ENCODE results near the gene LMO2.
"Not testable (repeated sequence)": the region's sequence is repeated elsewhere in the genome, so short reads cannot be mapped to it uniquely, and the experiment has no call there.

The LMO2 gene

GRCh38 chr11:33891714-33892327 lies at the start of gene LMO2:
Gene LMO2 (minus strand): TSS chr11:33892076. CDS start chr11:33869716, 22,360 bp downstream.
- Mint-ChIP-seq H3K36me3 (no peaks in the 10 kb centered on the region), H3K9me3 (no peaks in the 10 kb centered on the region), H3K4me1 (peaks cover 38% of the 10 kb centered on the region), H3K27ac (peak within 1 kb of the TSS; percentile 78), H3K4me3 (peak within 1 kb of the TSS; percentile 83), H3K27me3 (peaks cover 25% of the 10 kb centered on the region)

GRCh38 chr11:33940538-33940815 lies 48.6 kb upstream of the LMO2 start:
- Mint-ChIP-seq H3K36me3 (no peaks in the 10 kb centered on the region), H3K27me3 (no peaks in the 10 kb centered on the region), H3K9me3 (no peaks in the 10 kb centered on the region), H3K4me1 (no peaks in the 10 kb centered on the region), H3K4me3 (no peak overlapping the region), H3K27ac (no peak overlapping the region)

- Mint-ChIP-seq H3K27ac (no peak overlapping the region), H3K27me3 (no peaks in the 10 kb centered on the region), H3K4me3 (no peak overlapping the region), H3K4me1 (peaks cover 4% of the 10 kb centered on the region), H3K9me3 (peaks cover under 1% of the 10 kb centered on the region), H3K36me3 (no peaks in the 10 kb centered on the region)
These were observed 45.1 kb upstream of the LMO2 start for GRCh38 chr11:33936725-33937604.

- H3K36me3 Mint-ChIP-seq: no peaks in the 10 kb centered on the region
- peaks cover 4% of the 10 kb centered on the region for H3K9me3 Mint-ChIP-seq
- no peak overlapping the region for H3K27ac Mint-ChIP-seq
- no peaks in the 10 kb centered on the region for H3K27me3 Mint-ChIP-seq
- peaks cover 4% of the 10 kb centered on the region for H3K4me1 Mint-ChIP-seq
- no peak overlapping the region for H3K4me3 Mint-ChIP-seq
These were observed 43.9 kb upstream of the LMO2 start for GRCh38 chr11:33935461-33936456.

- peaks cover 4% of the 10 kb centered on the region for H3K9me3 Mint-ChIP-seq
- H3K36me3 Mint-ChIP-seq: no peaks in the 10 kb centered on the region
- no peaks in the 10 kb centered on the region for H3K27me3 Mint-ChIP-seq
- peaks cover 4% of the 10 kb centered on the region for H3K4me1 Mint-ChIP-seq
- no peak overlapping the region for H3K4me3 Mint-ChIP-seq
- no peak overlapping the region for H3K27ac Mint-ChIP-seq
These were observed 43.1 kb upstream of the LMO2 start for GRCh38 chr11:33935005-33935404.

GRCh38 chr11:33934450-33934849 lies 42.6 kb upstream of the LMO2 start:
- Mint-ChIP-seq H3K27ac (no peak overlapping the region), H3K4me1 (peaks cover 4% of the 10 kb centered on the region), H3K27me3 (no peaks in the 10 kb centered on the region), H3K9me3 (peaks cover 4% of the 10 kb centered on the region), H3K4me3 (no peak overlapping the region), H3K36me3 (no peaks in the 10 kb centered on the region)

GRCh38 chr11:33933602-33934001 lies 41.7 kb upstream of the LMO2 start:
- H3K27ac Mint-ChIP-seq: no peak overlapping the region
- no peaks in the 10 kb centered on the region for H3K36me3 Mint-ChIP-seq
- H3K27me3 Mint-ChIP-seq: no peaks in the 10 kb centered on the region
- peaks cover 4% of the 10 kb centered on the region for H3K9me3 Mint-ChIP-seq
- no peak overlapping the region for H3K4me3 Mint-ChIP-seq
- peaks cover 4% of the 10 kb centered on the region for H3K4me1 Mint-ChIP-seq

- H3K36me3 Mint-ChIP-seq: no peaks in the 10 kb centered on the region
- no peak overlapping the region for H3K27ac Mint-ChIP-seq
- H3K9me3 Mint-ChIP-seq: peaks cover 4% of the 10 kb centered on the region
- H3K4me3 Mint-ChIP-seq: no peak overlapping the region
- peaks cover 1% of the 10 kb centered on the region for H3K27me3 Mint-ChIP-seq
- H3K4me1 Mint-ChIP-seq: peaks cover 4% of the 10 kb centered on the region
These were observed 40.8 kb upstream of the LMO2 start for GRCh38 chr11:33932721-33933120.

- H3K27ac Mint-ChIP-seq, H3K9me3 Mint-ChIP-seq, H3K36me3 Mint-ChIP-seq, H3K4me1 Mint-ChIP-seq, H3K27me3 Mint-ChIP-seq, H3K4me3 Mint-ChIP-seq: not testable (repeated sequence)
These were observed 40.0 kb upstream of the LMO2 start for GRCh38 chr11:33931739-33932366.

GRCh38 chr11:33931067-33931466 lies 39.2 kb upstream of the LMO2 start:
- no peak overlapping the region for H3K4me3 Mint-ChIP-seq
- H3K4me1 Mint-ChIP-seq: peaks cover 4% of the 10 kb centered on the region
- no peaks in the 10 kb centered on the region for H3K36me3 Mint-ChIP-seq
- peaks cover 4% of the 10 kb centered on the region for H3K9me3 Mint-ChIP-seq
- H3K27me3 Mint-ChIP-seq: peaks cover 1% of the 10 kb centered on the region
- H3K27ac Mint-ChIP-seq: no peak overlapping the region

GRCh38 chr11:33930317-33931021 lies 38.6 kb upstream of the LMO2 start:
- Mint-ChIP-seq H3K9me3 (peaks cover 4% of the 10 kb centered on the region), H3K4me1 (peaks cover 4% of the 10 kb centered on the region), H3K27me3 (peaks cover 2% of the 10 kb centered on the region), H3K27ac (no peak overlapping the region), H3K36me3 (no peaks in the 10 kb centered on the region), H3K4me3 (no peak overlapping the region)

- peaks cover 4% of the 10 kb centered on the region for H3K9me3 Mint-ChIP-seq
- peaks cover 5% of the 10 kb centered on the region for H3K27me3 Mint-ChIP-seq
- no peaks in the 10 kb centered on the region for H3K36me3 Mint-ChIP-seq
These were observed 36.7 kb upstream of the LMO2 start for GRCh38 chr11:33928564-33928963.

GRCh38 chr11:33926671-33927552 lies 35.0 kb upstream of the LMO2 start:
- H3K4me1 Mint-ChIP-seq: no peaks in the 10 kb centered on the region
- H3K27ac Mint-ChIP-seq: no peak overlapping the region
- no peaks in the 10 kb centered on the region for H3K36me3 Mint-ChIP-seq
- peaks cover 3% of the 10 kb centered on the region for H3K9me3 Mint-ChIP-seq
- peaks cover 5% of the 10 kb centered on the region for H3K27me3 Mint-ChIP-seq
- no peak overlapping the region for H3K4me3 Mint-ChIP-seq

More at GRCh38 chr11:33928564-33928963, 36.7 kb upstream of the LMO2 start:
- Mint-ChIP-seq H3K4me3 (no peak overlapping the region), H3K4me1 (peaks cover 4% of the 10 kb centered on the region), H3K27ac (no peak overlapping the region)

- H3K27ac Mint-ChIP-seq: no peak overlapping the region
- H3K4me3 Mint-ChIP-seq: no peak overlapping the region
- no peaks in the 10 kb centered on the region for H3K36me3 Mint-ChIP-seq
- H3K4me1 Mint-ChIP-seq: no peaks in the 10 kb centered on the region
- H3K9me3 Mint-ChIP-seq: no peaks in the 10 kb centered on the region
- H3K27me3 Mint-ChIP-seq: peaks cover 11% of the 10 kb centered on the region
These were observed 32.5 kb upstream of the LMO2 start for GRCh38 chr11:33924341-33924740.
